HAP-1 (cell line): ENCODE results near the gene RBFA.
"Not testable (repeated sequence)": the region's sequence is repeated elsewhere in the genome, so short reads cannot be mapped to it uniquely, and the experiment has no call there.

ENCODE experiments used
- DNase-seq, 2 experiments: peaks; one replicate each; pipeline ENCODE4 v3.0.0-alpha.2; 2016 to 2020; ENCODE audit warnings: low spot score in 2 of 2
- H3K27me3 ChIP-seq: fragments of 250-450 bp; sonication (Bioruptor Pico); 2 replicates; pipeline ENCODE4 v1.5.1; 2020; ENCODE audit warnings: low read depth, mild to moderate bottlenecking, moderate library complexity
- H3K36me3 ChIP-seq: fragments of 250-450 bp; sonication (Bioruptor Pico); replicated peaks from 2 replicates; pipeline ENCODE4 v1.5.1; 2020; ENCODE audit warnings: mild to moderate bottlenecking
- H3K4me1 ChIP-seq: fragments of 250-450 bp; sonication (Bioruptor Pico); 2 replicates; pipeline ENCODE4 v1.5.1; 2020; ENCODE audit warnings: mild to moderate bottlenecking
- H3K4me3 ChIP-seq: fragments of 250-450 bp; sonication (Bioruptor Pico); 2 replicates; pipeline ENCODE4 v1.5.1; 2020; ENCODE audit warnings: mild to moderate bottlenecking, moderate library complexity
- H3K9me3 ChIP-seq: fragments of 250-450 bp; sonication (Bioruptor Pico); 2 replicates; pipeline ENCODE4 v1.5.1; 2020; ENCODE audit warnings: mild to moderate bottlenecking, moderate library complexity
- in situ Hi-C: fragments of 300-500 bp; cut with MboI; formaldehyde crosslinking; loops from 3 replicates; pipeline ENCODE4 v1.14.3; 2020; ENCODE audit warnings: low sequenced_read_pairs, inconsistent platforms, mixed read lengths

RBFA gene, protein sequence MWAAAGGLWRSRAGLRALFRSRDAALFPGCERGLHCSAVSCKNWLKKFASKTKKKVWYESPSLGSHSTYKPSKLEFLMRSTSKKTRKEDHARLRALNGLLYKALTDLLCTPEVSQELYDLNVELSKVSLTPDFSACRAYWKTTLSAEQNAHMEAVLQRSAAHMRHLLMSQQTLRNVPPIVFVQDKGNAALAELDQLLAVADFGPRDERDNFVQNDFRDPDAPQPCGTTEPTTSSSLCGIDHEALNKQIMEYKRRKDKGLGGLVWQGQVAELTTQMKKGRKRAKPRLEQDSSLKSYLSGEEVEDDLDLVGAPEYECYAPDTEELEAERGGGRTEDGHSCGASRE

DNA sequence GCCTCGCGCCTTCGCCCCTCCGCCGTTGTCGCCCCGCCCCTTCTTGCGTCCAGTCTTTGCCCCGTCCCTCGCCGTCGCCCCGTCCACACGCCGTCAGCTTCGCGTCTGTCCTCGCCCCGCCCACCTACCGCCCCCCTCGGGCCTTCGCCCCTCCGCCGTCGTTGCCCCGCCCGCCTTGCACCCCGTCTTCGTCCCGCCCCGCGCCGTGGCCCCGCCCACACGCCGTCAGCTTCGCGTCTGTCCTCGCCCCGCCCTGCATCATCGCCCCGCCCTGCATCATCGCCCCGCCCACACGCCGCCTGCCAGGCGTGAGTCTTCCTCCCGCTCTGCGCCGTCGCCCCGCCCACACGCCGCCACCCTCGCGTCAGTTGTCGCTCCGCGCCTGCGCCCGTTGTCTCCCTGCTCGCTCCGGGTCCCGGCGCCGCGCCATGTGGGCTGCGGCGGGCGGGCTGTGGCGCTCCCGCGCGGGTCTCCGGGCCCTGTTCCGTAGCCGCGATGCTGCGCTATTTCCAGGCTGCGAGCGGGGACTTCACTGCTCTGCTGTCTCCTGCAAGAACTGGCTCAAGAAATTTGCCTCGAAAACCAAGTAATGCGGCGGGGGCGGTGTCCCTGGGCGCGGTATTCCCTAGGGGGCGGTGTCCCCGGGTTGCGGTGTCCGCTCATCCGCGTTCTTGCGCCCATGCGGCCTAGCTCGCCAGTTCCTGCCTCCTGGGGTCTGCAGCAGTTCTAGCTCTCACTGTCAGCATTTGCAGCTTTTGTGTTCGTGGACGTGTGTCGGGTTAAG, at the start of gene RBFA:
Gene RBFA, plus strand, starts transcription at position 367 of the 784 bp plus-strand sequence. Its CDS starts 62 bp downstream, at position 429.
- DNase-seq, result peak; percentile 95 to 100
- no peaks in the 10 kb centered on the region for H3K9me3 ChIP-seq
- H3K4me1 ChIP-seq, result peaks cover 6% of the 10 kb centered on the region
- in situ Hi-C loops, result no loop called here
- H3K4me3 ChIP-seq, result peak within 1 kb of the TSS; percentile 88
- peaks cover 11% of the 10 kb centered on the region; the same call in 1 of the 2 replicates for H3K36me3 ChIP-seq
- H3K27me3 ChIP-seq, result no peaks in the 10 kb centered on the region

DNA sequence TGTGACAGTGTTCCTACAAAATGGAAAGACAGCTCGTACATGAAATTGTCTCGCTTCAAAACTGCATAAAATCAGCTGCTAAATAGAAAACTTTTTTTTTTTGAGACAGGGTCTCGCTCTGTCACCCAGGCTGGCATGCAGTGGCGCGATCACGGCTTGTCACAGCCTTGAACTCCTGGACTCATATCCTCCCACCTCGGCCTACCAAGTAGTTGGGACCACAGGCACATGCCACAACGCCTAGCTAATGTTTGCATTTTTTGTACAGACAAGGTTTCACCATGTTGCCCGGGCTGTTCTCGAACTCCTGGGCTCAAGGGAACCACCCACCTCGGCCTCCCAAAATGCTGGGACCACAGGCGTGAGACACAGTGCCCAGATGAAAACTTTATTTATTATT, 49.1 kb upstream of the RBFA start:
- peaks cover 8% of the 10 kb centered on the region for H3K4me1 ChIP-seq
- H3K4me3 ChIP-seq, result no peak overlapping the region
- no peak for DNase-seq
- peaks cover 35% of the 10 kb centered on the region for H3K36me3 ChIP-seq
- no peaks in the 10 kb centered on the region for H3K9me3 ChIP-seq
- in situ Hi-C loops, result no loop called here
- no peaks in the 10 kb centered on the region for H3K27me3 ChIP-seq

DNA sequence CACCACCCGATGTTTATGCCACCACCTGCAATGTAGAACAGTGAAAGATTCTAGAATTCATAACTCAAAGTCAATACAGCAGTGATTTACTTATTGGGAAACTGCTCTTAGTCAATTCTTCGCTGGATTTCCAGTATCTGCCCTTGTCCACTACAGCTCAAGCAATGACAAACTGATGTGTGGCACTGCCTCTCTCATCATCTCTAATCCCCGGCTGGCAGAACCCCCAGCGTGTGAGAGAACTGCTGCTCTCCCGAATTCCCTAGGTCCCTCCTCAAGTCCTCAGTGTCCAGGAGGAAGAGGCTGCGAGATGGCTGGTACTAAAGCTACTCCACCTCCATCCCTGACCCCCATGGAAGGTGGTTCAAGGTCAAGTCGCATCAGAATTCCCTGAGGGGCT, 47.5 kb upstream of the RBFA start:
- DNase-seq, result no peak

DNA sequence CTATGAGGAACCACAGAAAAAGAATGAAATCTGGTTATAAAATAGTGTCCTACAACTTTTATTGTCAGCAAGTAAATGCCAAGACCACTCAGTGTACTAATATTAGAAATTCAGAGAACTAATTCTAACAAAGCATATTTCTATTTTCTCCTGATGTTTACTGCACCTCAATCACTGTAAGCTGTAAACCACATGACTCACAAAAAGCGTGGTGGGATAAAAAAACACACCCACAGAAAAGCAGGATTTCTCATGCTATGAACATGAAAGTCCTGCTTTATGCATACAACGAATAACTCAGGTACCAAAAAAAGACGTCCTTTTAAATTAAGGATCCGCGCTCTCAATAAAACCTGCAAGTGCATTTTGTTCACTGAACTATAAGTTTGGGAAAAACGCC, 46.7 kb upstream of the RBFA start:
- DNase-seq, result no peak
- peaks cover 31% of the 10 kb centered on the region for H3K36me3 ChIP-seq
- H3K9me3 ChIP-seq, result no peaks in the 10 kb centered on the region
- H3K4me3 ChIP-seq, result peak overlapping the region; percentile 78
- in situ Hi-C loops, result no loop called here
- no peaks in the 10 kb centered on the region for H3K27me3 ChIP-seq
- H3K4me1 ChIP-seq, result peaks cover 8% of the 10 kb centered on the region

More for the DNA sequence above, 47.5 kb upstream of the RBFA start:
- Histone ChIP-seq H3K36me3 (peaks cover 31% of the 10 kb centered on the region), H3K4me1 (peaks cover 8% of the 10 kb centered on the region), H3K4me3 (peak overlapping the region; percentile 78), H3K9me3 (no peaks in the 10 kb centered on the region), H3K27me3 (no peaks in the 10 kb centered on the region)
- in situ Hi-C loops, result no loop called here

DNA sequence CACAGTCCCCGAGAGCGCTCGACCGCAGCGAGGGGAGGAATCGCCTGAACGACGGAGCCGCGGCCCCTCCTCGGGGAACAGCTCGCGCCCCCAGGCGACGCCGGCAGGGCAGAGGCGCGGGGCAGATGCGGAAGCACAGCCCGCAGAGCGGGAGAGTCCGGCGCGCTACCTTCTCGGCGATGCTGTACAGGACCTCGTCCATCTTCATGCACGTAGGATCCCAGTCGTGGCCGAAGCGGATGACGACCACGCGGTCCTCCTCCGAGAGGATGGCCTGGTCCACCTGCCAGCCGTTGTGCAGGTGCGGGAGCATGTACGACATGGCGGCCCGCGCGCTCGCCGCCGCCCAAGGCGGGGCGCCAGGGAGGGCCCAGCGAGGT, 46.2 kb upstream of the RBFA start:
- in situ Hi-C loops, result no loop called here
- peaks cover 8% of the 10 kb centered on the region for H3K4me1 ChIP-seq
- DNase-seq, result peak; percentile 34 to 68

DNA sequence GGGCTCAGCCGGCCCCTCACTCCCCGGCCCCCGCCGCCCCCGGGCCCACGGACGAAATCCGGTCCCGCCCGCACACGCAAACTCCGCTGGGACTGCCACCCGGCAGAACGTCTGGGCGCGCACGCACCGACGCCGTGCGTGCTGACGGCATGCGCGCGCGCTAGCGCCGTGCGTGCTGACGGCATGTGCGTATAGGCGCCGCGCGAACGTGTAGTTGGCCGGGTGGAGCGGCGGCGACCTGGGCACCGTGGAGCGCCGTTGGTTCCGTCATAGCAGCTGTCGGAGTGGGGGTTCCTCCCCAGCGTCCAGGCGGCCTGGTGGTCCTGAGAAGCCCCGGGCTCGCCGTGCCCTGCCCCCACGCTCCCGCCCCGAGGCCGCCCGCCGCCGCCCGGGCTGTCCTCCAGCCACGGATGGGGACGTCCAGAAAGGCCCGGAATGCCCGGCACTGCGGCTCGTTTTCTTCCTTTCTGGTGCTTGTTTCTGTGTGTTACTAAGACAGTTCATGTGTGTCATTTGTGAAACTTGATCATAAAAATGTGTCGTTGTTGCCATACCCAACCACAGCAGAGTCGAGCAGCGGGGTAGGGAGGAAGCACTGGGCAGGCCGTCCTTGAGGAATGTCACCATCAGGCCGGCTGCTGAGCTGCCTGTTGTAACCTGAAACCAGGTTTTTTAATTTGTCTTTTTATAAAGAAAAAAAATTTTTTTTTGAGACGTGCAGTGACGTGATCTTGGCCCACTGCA, 45.6 kb upstream of the RBFA start, which contains the start of gene TXNL4A:
Gene TXNL4A, minus strand, starts transcription at position 113 of the 744 bp plus-strand sequence. CDS start 171 bp downstream, outside the sequence.
- in situ Hi-C loops, result no loop called here
- Histone ChIP-seq H3K4me3 (peak within 1 kb of the TSS; percentile 78), H3K4me1 (peaks cover 8% of the 10 kb centered on the region), H3K9me3 (no peaks in the 10 kb centered on the region), H3K36me3 (peaks cover 30% of the 10 kb centered on the region), H3K27me3 (no peaks in the 10 kb centered on the region)
- peak; percentile 73 to 85 for DNase-seq

More for the DNA sequence above, 46.2 kb upstream of the RBFA start:
- Histone ChIP-seq H3K4me3 (peak overlapping the region; percentile 78), H3K9me3 (no peaks in the 10 kb centered on the region), H3K27me3 (no peaks in the 10 kb centered on the region), H3K36me3 (peaks cover 31% of the 10 kb centered on the region)

DNA sequence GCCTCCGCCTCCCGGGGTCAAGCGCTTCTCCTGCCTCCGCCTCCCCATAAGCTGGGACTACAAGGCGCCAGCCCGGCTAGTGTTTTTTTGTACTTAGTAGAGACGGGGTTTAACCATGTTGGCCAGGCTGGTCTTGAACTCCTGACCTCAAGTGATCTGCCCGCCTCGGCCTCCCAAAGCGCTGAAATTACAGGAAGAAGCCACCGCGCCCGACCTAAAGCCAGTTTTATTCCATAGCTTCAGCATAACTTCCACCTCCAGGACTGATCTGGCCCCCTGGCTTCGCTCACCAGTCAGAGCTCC, 45.1 kb upstream of the RBFA start:
- DNase-seq, result no peak
- peaks cover 8% of the 10 kb centered on the region for H3K4me1 ChIP-seq
- H3K9me3 ChIP-seq, result no peaks in the 10 kb centered on the region
- in situ Hi-C loops, result no loop called here
- peaks cover 26% of the 10 kb centered on the region for H3K36me3 ChIP-seq
- no peaks in the 10 kb centered on the region for H3K27me3 ChIP-seq
- H3K4me3 ChIP-seq, result peak overlapping the region; percentile 78

DNA sequence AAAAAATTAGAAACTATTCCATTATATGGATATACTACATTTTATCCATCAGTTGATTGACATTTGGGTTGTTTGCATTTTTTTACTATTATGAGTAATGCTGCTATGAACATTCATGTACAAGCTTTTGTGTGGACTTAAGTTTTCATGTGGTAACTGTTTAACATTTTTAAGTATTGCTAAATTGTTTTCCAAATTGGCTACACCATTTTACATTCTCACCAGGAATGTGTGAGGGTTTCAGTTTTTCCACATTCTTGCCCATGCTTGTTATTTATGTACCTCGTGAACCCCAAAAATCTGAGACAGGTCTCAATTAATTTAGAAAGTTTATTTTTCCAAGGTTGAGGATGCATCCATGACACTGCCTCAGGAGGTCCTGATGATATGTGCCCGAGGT, 42.7 kb upstream of the RBFA start:
- Histone ChIP-seq H3K36me3 (peaks cover 4% of the 10 kb centered on the region; the same call in 1 of the 2 replicates), H3K9me3 (no peaks in the 10 kb centered on the region), H3K4me3 (no peak overlapping the region), H3K27me3 (no peaks in the 10 kb centered on the region), H3K4me1 (peaks cover 5% of the 10 kb centered on the region)
- DNase-seq, result no peak
- in situ Hi-C loops, result no loop called here

DNA sequence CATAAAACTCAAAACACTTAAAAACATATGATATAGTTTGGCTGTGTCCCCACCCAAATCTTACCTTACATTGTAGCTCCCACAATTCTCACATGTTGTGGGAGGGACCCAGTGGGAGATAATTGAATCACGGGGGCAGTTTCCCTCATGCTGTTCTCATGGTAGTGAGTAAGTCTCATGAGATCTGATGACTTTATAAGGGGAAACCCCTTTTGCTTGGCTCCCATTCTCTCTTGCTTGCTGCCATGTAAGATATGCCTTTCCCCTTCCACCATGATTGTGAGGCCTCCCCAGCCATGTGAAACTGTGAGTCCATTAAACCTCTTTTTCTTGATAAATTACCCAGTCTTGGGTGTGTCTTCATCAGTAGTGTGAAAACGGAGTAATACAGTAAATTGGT, 34.5 kb upstream of the RBFA start:
- H3K4me3 ChIP-seq, H3K27me3 ChIP-seq, DNase-seq, H3K36me3 ChIP-seq, H3K4me1 ChIP-seq, in situ Hi-C loops: not testable (repeated sequence)
- peaks cover 17% of the 10 kb centered on the region for H3K9me3 ChIP-seq

DNA sequence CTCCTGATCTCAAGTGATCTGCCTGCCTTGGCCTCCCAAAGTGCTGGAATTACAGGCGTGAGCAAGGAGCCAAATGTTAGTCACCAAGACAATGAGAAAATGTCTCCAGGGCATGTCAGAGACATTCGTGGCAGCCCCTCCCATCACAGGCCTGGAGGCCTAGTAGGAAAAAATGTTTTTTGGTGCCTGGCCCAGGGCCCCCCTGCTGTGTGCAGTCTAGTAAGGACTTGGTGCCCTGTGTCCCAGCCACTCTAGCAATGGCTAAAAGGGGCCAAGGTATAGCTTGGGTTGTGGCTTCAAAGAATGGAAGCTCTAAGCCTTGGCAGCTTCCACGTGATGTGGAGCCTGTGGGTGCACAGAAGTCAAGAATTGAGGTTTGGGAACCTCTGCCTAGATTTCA, 33.4 kb upstream of the RBFA start:
- H3K4me1 ChIP-seq, result no peaks in the 10 kb centered on the region
- H3K36me3 ChIP-seq, result no peaks in the 10 kb centered on the region
- in situ Hi-C loops, result no loop called here
- H3K27me3 ChIP-seq, result no peaks in the 10 kb centered on the region
- peaks cover 17% of the 10 kb centered on the region for H3K9me3 ChIP-seq
- H3K4me3 ChIP-seq, result no peak overlapping the region
- DNase-seq, result no peak

DNA sequence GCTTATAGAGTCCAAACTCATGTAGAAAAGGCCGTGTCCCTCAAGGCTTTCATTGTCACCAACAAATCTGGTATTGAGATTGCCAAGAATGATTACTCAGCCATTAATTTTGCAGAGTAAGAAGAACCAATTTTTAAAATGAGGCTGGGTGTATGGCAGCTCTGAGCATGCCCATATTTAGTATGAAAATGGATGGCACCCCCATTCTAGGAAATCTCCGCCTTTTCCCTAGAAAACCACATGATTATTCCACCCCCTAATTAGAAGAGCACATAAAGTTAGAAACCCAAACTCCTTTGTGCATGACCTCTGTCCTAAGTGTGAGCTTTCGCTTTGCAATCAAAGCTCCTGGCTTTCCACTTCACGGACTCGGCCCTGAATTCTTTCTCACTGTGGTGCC, 31.8 kb upstream of the RBFA start:
- DNase-seq, result no peak
- H3K4me3 ChIP-seq, result no peak overlapping the region
- no peaks in the 10 kb centered on the region for H3K36me3 ChIP-seq
- H3K9me3 ChIP-seq, result peaks cover 17% of the 10 kb centered on the region
- in situ Hi-C loops, result no loop called here
- no peaks in the 10 kb centered on the region for H3K4me1 ChIP-seq
- H3K27me3 ChIP-seq, result no peaks in the 10 kb centered on the region

DNA sequence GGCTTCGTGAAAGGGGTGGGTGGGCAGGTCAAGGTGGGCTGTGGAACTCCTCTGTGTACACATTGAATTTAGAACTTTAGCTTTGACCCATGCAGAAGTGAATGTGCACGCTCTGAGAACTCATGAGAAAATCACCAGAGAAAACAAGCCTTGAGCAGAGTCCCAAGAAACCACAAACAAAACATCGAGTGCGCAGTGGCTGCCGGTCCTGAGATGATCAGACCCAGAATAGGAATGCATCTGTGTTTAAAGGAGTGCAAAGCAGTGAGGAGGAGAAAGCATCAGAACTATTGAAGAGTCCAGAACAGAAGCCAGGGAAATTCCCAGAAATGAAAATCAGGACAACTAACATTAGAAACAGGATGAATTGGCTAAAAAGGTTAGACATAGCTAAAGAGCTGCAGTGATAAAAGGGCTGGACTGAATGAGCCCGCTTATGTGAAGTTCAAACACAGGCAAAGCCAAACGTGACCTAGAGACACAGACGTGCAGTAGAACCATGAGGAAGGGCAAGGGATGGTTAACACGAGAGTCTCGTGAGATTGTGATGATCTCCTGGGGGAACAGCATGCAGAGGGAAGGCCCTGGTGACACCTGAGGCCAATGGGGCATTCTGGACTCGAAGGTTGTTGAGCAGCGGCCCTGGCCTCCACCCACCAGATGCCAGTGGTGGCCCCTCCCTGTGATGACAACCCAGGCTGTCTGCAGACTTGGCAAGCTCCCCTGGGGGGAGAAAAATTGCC, 29.5 kb upstream of the RBFA start:
- Histone ChIP-seq H3K9me3 (peaks cover 17% of the 10 kb centered on the region), H3K36me3 (no peaks in the 10 kb centered on the region), H3K4me1 (no peaks in the 10 kb centered on the region), H3K27me3 (no peaks in the 10 kb centered on the region), H3K4me3 (no peak overlapping the region)
- in situ Hi-C loops, result no loop called here
- no peak for DNase-seq

DNA sequence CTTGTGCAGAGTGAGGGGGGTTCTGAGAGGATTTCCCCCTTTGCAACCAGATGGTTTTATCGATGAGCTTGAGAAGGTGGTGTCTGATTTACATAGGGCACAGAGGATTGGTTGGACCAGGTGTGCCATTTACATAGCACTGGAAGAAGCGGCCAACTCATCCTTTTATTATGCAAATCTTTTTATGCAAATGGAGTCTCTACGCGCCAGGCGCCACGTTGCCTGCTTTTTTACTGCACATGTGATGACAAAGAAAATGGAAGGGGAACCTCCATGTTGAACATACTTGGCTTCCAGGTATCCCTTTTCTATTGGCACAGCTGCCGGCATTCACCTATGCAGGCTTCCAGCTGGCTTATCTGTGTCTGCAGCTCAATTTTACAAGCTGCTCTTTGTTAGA, 27.5 kb upstream of the RBFA start:
- Histone ChIP-seq H3K27me3 (no peaks in the 10 kb centered on the region), H3K36me3 (no peaks in the 10 kb centered on the region), H3K9me3 (peaks cover under 1% of the 10 kb centered on the region; the same call in 1 of the 2 replicates), H3K4me3 (no peak overlapping the region), H3K4me1 (no peaks in the 10 kb centered on the region)
- in situ Hi-C loops, result no loop called here
- no peak for DNase-seq
